Epithelial cell of prostate (primary cell): ENCODE results near the gene TNFRSF6B.

Source experiments
- DNase-seq: peaks from one replicate; pipeline ENCODE4 v3.0.0-alpha.2; 2011; ENCODE audit warnings: low read depth, low spot score
- H3K27ac ChIP-seq: fragments of 450-650 bp; 2 replicates; pipeline ENCODE4 v1.5.1; 2017; ENCODE audit warnings: mild to moderate bottlenecking

The TNFRSF6B gene

GRCh38 chr20:63744574-63745423 lies 48.3 kb downstream of the TNFRSF6B start:
- DNase-seq: no peak

GRCh38 chr20:63745424-63745805 lies 49.0 kb downstream of the TNFRSF6B start:
- H3K27ac ChIP-seq: no peak overlapping the region
- no peak for DNase-seq

More at GRCh38 chr20:63744574-63745423, 48.3 kb downstream of the TNFRSF6B start:
- H3K27ac ChIP-seq: no peak overlapping the region

- no peak for DNase-seq
- no peak overlapping the region for H3K27ac ChIP-seq
Observed at GRCh38 chr20:63745961-63746731, 49.7 kb downstream of the TNFRSF6B start.

GRCh38 chr20:63746751-63747315 lies 50.4 kb downstream of the TNFRSF6B start:
- DNase-seq: no peak
- no peak overlapping the region for H3K27ac ChIP-seq

GRCh38 chr20:63747622-63748069 lies 51.2 kb downstream of the TNFRSF6B start:
- DNase-seq: no peak

More at GRCh38 chr20:63747622-63748069, 51.2 kb downstream of the TNFRSF6B start:
- H3K27ac ChIP-seq: no peak overlapping the region
